HEK293 (cell line): ENCODE data around the gene KLHDC7B.

Source experiments
- HOXA7 ChIP-seq: sonication (generic); formaldehyde crosslinking; IDR thresholded peaks from 2 replicates; pipeline ENCODE4 v1.8.1; 2022; ENCODE audit warnings: missing genetic modification reagents, borderline replicate concordance
- KLF16 ChIP-seq: fragments of 450-650 bp; formaldehyde crosslinking; IDR thresholded peaks from 2 replicates; pipeline ENCODE4 v1.5.1; 2017; ENCODE audit warnings: missing biosample characterization, missing genetic modification characterization
- PRDM10 ChIP-seq: fragments of 450-650 bp; formaldehyde crosslinking; IDR thresholded peaks from 2 replicates; pipeline ENCODE4 v1.5.1; 2016; ENCODE audit warnings: missing biosample characterization, missing genetic modification characterization
- TCF7L2 ChIP-seq: IDR thresholded peaks from 2 replicates; pipeline ENCODE4 v1.6.1; 2011; ENCODE audit warnings: low read depth, mild to moderate bottlenecking, inconsistent platforms, low read length, moderate library complexity, borderline replicate concordance
- ZBTB7A ChIP-seq: fragments of 450-650 bp; formaldehyde crosslinking; IDR thresholded peaks from 2 replicates; pipeline ENCODE4 v1.5.1; 2016; ENCODE audit warnings: low read depth, missing biosample characterization, missing genetic modification characterization
- ZNF121 ChIP-seq: fragments of 450-650 bp; formaldehyde crosslinking; IDR thresholded peaks from 2 replicates; pipeline ENCODE4 v1.5.1; 2016; ENCODE audit warnings: missing biosample characterization, missing genetic modification characterization
- ZNF274 ChIP-seq, 2 experiments: fragments of 200-500 bp in 1 of 2; fragments of 450-650 bp in 1 of 2; sonication (Bioruptor generic) in 1 of 2; formaldehyde crosslinking in 1 of 2; IDR thresholded peaks; 2 replicates each; pipeline versions ENCODE4 v1.5.1 to v1.6.1; 2014 to 2016; ENCODE audit warnings: borderline replicate concordance in 1 of 2, inconsistent platforms in 1 of 2, low read length in 1 of 2, missing biosample characterization in 1 of 2, missing genetic modification characterization in 1 of 2
- ZNF423 ChIP-seq: fragments of 450-650 bp; formaldehyde crosslinking; IDR thresholded peaks from 2 replicates; pipeline ENCODE4 v1.5.1; 2016; ENCODE audit warnings: missing biosample characterization, missing genetic modification characterization
- ZNF449 ChIP-seq: fragments of 450-650 bp; formaldehyde crosslinking; IDR thresholded peaks from 2 replicates; pipeline ENCODE4 v1.5.1; 2017; ENCODE audit warnings: missing biosample characterization, mild to moderate bottlenecking, missing genetic modification characterization, moderate library complexity
- ZNF530 ChIP-seq: fragments of 450-650 bp; formaldehyde crosslinking; IDR thresholded peaks from 2 replicates; pipeline ENCODE4 v1.5.1; 2016; ENCODE audit warnings: low read depth, missing biosample characterization, missing genetic modification characterization
- TF ChIP-seq, protein P1 (sequence below): fragments of 450-650 bp; formaldehyde crosslinking; IDR thresholded peaks from 2 replicates; pipeline ENCODE4 v1.5.1; 2016; ENCODE audit warnings: missing biosample characterization, missing genetic modification characterization

DNA sequence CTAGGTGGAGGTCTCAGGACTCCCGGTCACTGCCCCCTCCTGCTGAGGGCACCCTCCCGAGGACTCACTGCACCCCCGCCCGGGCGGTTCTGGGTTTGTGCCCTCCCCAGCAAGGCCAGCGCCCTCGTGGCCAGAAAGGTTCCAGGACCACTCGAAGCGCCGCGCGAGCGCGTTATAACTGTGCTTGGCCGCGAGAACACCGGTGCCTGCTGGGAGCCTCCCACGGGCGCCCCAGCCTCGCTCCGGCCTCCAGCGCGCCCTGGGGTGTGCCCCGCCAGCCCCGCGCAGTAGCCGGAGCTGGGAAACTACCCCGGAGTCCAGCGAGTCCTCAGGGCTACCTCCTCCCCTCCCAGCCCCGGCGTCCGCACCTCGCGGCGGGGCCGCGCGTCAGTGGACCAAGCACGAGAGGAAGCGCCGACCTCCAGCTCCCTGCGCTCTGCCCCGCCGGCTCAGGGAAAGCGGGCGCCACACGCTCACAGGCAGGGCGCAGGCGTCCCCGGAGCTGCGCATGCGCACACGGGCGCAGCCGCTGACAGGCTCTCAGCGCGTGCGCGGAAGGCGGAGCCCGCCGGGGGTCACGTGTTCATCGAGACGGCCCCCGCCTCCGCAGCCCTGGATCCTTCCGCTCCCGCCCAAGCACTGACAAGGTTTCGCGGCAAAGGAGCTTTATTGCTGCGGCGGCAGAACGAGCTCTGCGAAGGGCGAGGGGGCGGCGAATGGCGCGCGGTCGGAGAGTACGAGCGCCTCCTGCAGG lies 20.4 kb upstream of the KLHDC7B start, which contains the start of gene SCO2:
- TF ChIP-seq ZNF121 (no peak), KLF16 (tag by site-specific recombination) (peak; percentile 36; the same call in 1 of the 2 replicates), ZBTB7A (tag by site-specific recombination) (peak; percentile 76), TCF7L2 (no peak), ZNF530 (tag by site-specific recombination) (no peak), ZNF423 (peak; percentile 93), PRDM10 (peak; percentile 18; the same call in 1 of the 2 replicates), ZNF274 (IDR thresholded peaks at IDR 0.05; ENCODE audit: low read length) (no peak), ZNF274 (tag by site-specific recombination; IDR thresholded peaks at IDR 0.05; ENCODE audit: borderline replicate concordance) (no peak), HOXA7 (CRISPR knock-in tag) (no peak), ZNF449 (tag by site-specific recombination) (peak; percentile 35; the same call in 1 of the 2 replicates)
- TF ChIP-seq, protein P1, sequence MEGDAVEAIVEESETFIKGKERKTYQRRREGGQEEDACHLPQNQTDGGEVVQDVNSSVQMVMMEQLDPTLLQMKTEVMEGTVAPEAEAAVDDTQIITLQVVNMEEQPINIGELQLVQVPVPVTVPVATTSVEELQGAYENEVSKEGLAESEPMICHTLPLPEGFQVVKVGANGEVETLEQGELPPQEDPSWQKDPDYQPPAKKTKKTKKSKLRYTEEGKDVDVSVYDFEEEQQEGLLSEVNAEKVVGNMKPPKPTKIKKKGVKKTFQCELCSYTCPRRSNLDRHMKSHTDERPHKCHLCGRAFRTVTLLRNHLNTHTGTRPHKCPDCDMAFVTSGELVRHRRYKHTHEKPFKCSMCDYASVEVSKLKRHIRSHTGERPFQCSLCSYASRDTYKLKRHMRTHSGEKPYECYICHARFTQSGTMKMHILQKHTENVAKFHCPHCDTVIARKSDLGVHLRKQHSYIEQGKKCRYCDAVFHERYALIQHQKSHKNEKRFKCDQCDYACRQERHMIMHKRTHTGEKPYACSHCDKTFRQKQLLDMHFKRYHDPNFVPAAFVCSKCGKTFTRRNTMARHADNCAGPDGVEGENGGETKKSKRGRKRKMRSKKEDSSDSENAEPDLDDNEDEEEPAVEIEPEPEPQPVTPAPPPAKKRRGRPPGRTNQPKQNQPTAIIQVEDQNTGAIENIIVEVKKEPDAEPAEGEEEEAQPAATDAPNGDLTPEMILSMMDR (tag by site-specific recombination), result peak; percentile 17; the same call in 1 of the 2 replicates
